ENCODE data around the gene TMEM256. TPM values are rescaled to one million over a fixed set of nuclear protein-coding genes. Genes with fewer than 3 reads are reported as not detected.

Gene TMEM256
- total and polyA plus RNA-seq, 2 of the 8 experiments (the other 6 are each of a cell fraction or from before 2014, with no cell fraction given): 97.0 to 350 TPM

DNA sequence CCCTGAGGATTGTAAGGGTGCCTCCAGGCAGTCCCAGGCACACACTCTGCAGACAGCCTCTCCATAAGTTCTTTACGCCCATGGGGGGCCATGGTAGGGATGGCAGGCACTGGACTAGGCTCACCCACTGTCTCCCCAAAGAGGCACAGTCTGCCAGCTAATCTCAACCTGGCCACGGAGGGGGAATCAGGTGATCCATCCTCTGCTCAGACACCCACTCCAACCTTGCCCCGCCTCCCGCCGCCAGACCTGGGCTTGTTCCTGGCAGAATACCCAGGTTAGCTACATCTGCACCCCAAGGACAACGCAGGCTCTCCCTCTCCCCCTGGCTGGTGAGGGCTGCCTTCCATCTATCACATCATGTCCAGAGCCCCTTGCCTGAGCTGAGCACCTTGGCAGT is 5.0 kb upstream of the TMEM256 start (continued):
- TF ChIP-seq CHD7 (IDR thresholded peaks at IDR 0.05; ENCODE audit: insufficient replicate concordance, low read length) (no peak), POLR2A (IDR thresholded peaks at IDR 0.05; ENCODE audit: control extremely low read depth in 1 of 2, low read depth in 2 of 2, low read length in 2 of 2) (no peak), RFX5 (IDR thresholded peaks at IDR 0.05; ENCODE audit: borderline replicate concordance, low read depth, low read length) (no peak), KDM5A (IDR thresholded peaks at IDR 0.05; ENCODE audit: low read length) (no peak), POU5F1 (IDR thresholded peaks at IDR 0.05; ENCODE audit: low read depth, low read length) (no peak), EP300 (IDR thresholded peaks at IDR 0.05; ENCODE audit: borderline replicate concordance in 1 of 2, low read depth in 2 of 2, low read length in 2 of 2) (no peak), TCF12 (IDR thresholded peaks at IDR 0.05; ENCODE audit: low read depth, low read length) (no peak), EZH2 (IDR thresholded peaks at IDR 0.05; ENCODE audit: low read depth, low read length, severe bottlenecking) (no peak), TAF1 (IDR thresholded peaks at IDR 0.05; ENCODE audit: low read depth, low read length) (no peak), CTBP2 (IDR thresholded peaks at IDR 0.05; ENCODE audit: borderline replicate concordance, insufficient read depth, insufficient read length, low read length) (no peak)
- TF ChIP-seq, protein P1, sequence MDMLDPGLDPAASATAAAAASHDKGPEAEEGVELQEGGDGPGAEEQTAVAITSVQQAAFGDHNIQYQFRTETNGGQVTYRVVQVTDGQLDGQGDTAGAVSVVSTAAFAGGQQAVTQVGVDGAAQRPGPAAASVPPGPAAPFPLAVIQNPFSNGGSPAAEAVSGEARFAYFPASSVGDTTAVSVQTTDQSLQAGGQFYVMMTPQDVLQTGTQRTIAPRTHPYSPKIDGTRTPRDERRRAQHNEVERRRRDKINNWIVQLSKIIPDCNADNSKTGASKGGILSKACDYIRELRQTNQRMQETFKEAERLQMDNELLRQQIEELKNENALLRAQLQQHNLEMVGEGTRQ (IDR thresholded peaks at IDR 0.05; ENCODE audit: low read length): no peak

All from H1 (cell line).